Measurements from ENCODE around the gene USP2.

- TF ChIP-seq POLR2A (IDR thresholded peaks at IDR 0.05) (no peak), CTCF (IDR thresholded peaks at IDR 0.05) (no peak)
Observed at GRCh38 chr11:119371067-119371601, 10.4 kb downstream of the USP2 start.
